Activated CD4-positive, alpha-beta T cell treated with anti-CD3 and anti-CD28 coated beads for 48 hours (primary cell): ENCODE results near the gene HACD4.

Source experiments
- DNase-seq: peaks from one replicate; pipeline ENCODE4 v3.0.0-alpha.2; 2020

Gene HACD4

GRCh38 chr9:21031091-21031807, at the start of gene HACD4:
Gene HACD4, minus strand, starts transcription at chr9:21031640. Its CDS starts 50 bp downstream, at chr9:21031590.
- DNase-seq, result peak; percentile 70

GRCh38 chr9:21080793-21081192, 49.4 kb upstream of the HACD4 start:
- DNase-seq, result no peak

- DNase-seq, result no peak
These were observed 47.3 kb upstream of the HACD4 start for GRCh38 chr9:21078702-21079101.

GRCh38 chr9:21077781-21078180, 46.3 kb upstream of the HACD4 start, which contains the start of gene IFNB1:
Gene IFNB1, minus strand, starts transcription at chr9:21077942. Its CDS starts 73 bp downstream, at chr9:21077869.
- no peak for DNase-seq

- no peak for DNase-seq
These were observed 44.0 kb upstream of the HACD4 start for GRCh38 chr9:21075484-21075883.

GRCh38 chr9:21070906-21071305, 39.5 kb upstream of the HACD4 start:
- no peak for DNase-seq

- no peak for DNase-seq
These were observed 38.7 kb upstream of the HACD4 start for GRCh38 chr9:21070171-21070571.

- no peak for DNase-seq
These were observed 29.6 kb upstream of the HACD4 start for GRCh38 chr9:21060919-21061561.

GRCh38 chr9:21056931-21057330, 25.5 kb upstream of the HACD4 start:
- no peak for DNase-seq

GRCh38 chr9:21053851-21054250, 22.4 kb upstream of the HACD4 start:
- DNase-seq, result no peak

- DNase-seq, result no peak
These were observed 15.8 kb upstream of the HACD4 start for GRCh38 chr9:21047281-21047691.

- no peak for DNase-seq
These were observed 12.4 kb upstream of the HACD4 start for GRCh38 chr9:21043841-21044240.

GRCh38 chr9:21042466-21042865, 11.0 kb upstream of the HACD4 start:
- DNase-seq, result no peak

GRCh38 chr9:21039302-21039701, 7.9 kb upstream of the HACD4 start:
- no peak for DNase-seq

- DNase-seq, result no peak
These were observed 5.8 kb upstream of the HACD4 start for GRCh38 chr9:21037278-21037677.

GRCh38 chr9:21031808-21032183, 356 bp upstream of the HACD4 start:
- no peak for DNase-seq

- DNase-seq, result peak; percentile 30
These were observed 928 bp downstream of the HACD4 start for GRCh38 chr9:21030389-21031035.

GRCh38 chr9:21029661-21030060, 1.8 kb downstream of the HACD4 start:
- no peak for DNase-seq

GRCh38 chr9:21028466-21028865, 3.0 kb downstream of the HACD4 start:
- no peak for DNase-seq

GRCh38 chr9:21027295-21027694, 4.1 kb downstream of the HACD4 start:
- no peak for DNase-seq

- DNase-seq, result no peak
These were observed 7.6 kb downstream of the HACD4 start for GRCh38 chr9:21023861-21024260.

GRCh38 chr9:21018177-21018576, 13.3 kb downstream of the HACD4 start:
- no peak for DNase-seq

- no peak for DNase-seq
These were observed 14.5 kb downstream of the HACD4 start for GRCh38 chr9:21016701-21017491.
